ENCODE results near the gene NELFE.
"Not testable (repeated sequence)": the region's sequence is repeated elsewhere in the genome, so short reads cannot be mapped to it uniquely, and the experiment has no call there.

The NELFE gene

GRCh38 chr6:31958741-31959739, at the start of gene NELFE, which contains the start of gene SKIC2:
Gene NELFE (minus strand): TSS chr6:31958971. CDS start chr6:31958446, 525 bp downstream.
Gene SKIC2 (plus strand): TSS chr6:31959175. CDS start chr6:31959193, 18 bp downstream.
- peak; percentile 98 for DNase-seq

- not testable (repeated sequence) for DNase-seq
Observed at GRCh38 chr6:32008037-32008436, 49.3 kb upstream of the NELFE start.

DNA sequence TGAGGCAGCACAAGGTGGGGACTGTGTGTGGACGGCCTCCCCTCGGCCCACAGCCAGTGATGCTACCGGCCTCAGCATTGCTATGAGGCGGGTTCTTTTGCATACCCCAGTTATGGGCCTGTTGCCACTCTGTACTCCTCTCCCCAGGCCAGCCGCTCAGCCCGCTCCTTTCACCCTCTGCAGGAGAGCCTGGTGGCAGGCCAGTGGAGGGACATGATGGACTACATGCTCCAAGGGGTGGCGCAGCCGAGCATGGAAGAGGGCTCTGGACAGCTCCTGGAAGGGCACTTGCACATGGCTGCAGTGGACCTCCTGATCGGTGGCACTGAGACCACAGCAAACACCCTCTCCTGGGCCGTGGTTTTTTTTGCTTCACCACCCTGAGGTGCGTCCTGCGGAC, 48.3 kb upstream of the NELFE start:
- DNase-seq: not testable (repeated sequence)

DNA sequence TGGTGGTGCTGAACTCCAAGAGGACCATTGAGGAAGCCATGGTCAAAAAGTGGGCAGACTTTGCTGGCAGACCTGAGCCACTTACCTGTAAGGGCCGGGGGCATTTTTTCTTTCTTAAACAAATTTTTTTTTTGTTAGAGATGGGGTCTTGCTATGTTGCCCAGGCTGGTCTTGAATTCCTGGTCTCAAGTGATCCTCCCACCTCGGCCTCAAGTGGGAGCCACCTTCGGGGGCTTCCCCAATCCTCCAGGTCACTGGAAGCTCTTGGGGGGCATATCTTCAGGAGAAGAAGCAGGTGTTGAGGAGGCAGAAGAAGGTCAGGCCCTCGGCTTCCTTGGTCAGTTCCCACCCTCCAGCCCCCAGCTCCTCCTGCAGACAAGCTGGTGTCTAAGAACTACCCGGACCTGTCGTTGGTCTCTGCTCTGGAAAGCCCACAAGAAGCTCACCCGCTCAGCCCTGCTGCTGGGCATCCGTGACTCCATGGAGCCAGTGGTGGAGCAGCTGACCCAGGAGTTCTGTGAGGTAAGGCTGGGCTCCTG, 47.3 kb upstream of the NELFE start:
- not testable (repeated sequence) for DNase-seq

DNA sequence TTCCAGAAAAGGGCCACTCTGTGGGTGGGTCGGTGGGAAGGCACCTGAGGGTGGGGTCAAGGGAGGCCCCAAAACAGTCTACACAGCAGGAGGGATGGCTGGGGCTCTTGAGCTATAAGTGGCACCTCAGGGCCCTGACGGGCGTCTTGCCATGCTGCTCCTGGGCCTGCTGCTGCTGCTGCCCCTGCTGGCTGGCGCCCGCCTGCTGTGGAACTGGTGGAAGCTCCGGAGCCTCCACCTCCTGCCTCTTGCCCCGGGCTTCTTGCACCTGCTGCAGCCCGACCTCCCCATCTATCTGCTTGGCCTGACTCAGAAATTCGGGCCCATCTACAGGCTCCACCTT, 46.7 kb upstream of the NELFE start:
- DNase-seq: not testable (repeated sequence)

GRCh38 chr6:32004864-32005537, 46.2 kb upstream of the NELFE start:
- DNase-seq: not testable (repeated sequence)

DNA sequence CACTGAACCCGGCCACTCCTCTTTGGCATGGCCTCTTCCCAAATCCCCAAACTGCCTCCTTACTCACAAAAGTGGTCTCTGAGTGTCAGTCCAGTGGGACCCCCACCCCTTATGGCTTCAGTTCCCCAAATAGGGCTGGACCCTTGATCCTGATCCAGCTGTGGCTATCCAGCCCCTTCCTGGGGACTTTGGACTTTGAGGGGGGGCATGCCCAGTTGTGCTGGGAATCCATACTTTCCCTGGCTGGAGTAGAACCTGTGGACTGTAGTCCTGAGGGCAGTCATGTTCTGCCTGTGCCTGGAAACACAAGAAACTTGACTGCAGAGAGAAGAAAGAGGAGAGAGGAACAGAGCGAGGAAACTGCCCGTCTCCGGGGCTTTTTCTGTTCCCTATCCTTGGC, 45.6 kb upstream of the NELFE start:
- DNase-seq: not testable (repeated sequence)

DNA sequence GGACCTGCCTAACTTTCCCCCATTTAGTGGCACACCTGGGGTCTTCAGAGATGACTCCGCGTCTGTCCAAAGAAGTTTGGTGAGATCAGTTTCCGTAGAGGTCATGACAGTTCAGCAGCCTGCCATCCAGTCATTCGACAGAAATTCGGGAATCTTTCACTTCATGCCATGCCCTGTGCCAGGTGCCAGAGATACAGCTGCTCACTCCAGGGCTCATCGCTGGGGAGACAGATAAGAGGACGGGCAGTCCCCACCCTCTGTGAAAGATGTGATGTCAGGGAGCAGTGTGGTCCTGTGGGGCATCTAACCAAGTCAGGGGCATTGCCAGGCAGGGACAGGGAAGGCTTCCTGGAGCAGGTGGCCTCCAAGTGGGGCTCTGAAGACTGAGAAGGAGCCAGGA, 44.5 kb upstream of the NELFE start:
- not testable (repeated sequence) for DNase-seq

- DNase-seq: not testable (repeated sequence)
Observed at GRCh38 chr6:32002546-32003268, 43.9 kb upstream of the NELFE start.

GRCh38 chr6:31996385-31996784, 37.6 kb upstream of the NELFE start:
- DNase-seq: not testable (repeated sequence)

GRCh38 chr6:31994421-31994820, 35.6 kb upstream of the NELFE start:
- not testable (repeated sequence) for DNase-seq

- not testable (repeated sequence) for DNase-seq
Observed at GRCh38 chr6:31989363-31989762, 30.6 kb upstream of the NELFE start.

DNA sequence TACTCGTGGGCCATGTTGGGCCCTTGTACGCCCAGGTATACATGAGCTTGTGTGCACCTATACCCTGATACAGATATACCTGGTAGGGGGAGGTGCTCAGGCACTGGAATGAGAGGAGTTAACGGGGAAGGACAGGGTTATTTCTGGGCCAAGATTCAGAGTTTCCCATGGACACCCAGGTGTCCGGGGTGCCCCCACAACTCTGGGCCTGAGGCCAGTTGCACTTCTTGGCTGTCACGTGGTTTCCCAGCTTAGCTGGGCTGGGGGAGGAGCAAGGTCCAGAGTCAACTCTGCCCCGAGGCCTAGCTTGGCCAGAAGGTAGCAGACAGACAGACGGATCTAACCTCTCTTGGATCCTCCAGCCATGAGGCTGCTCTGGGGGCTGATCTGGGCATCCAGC, 23.0 kb upstream of the NELFE start, which contains the start of gene C4A:
C4A (plus strand) TSS at position 314 of the 400 bp plus-strand sequence; CDS start at position 365, 51 bp downstream.
- not testable (repeated sequence) for DNase-seq

- not testable (repeated sequence) for DNase-seq
Observed at GRCh38 chr6:31980998-31981397, 22.2 kb upstream of the NELFE start.

- DNase-seq: not testable (repeated sequence)
Observed at GRCh38 chr6:31980195-31980876, 21.6 kb upstream of the NELFE start.

- no peak for DNase-seq
Observed at GRCh38 chr6:31979238-31979898, 20.6 kb upstream of the NELFE start.

GRCh38 chr6:31978831-31979230, 20.1 kb upstream of the NELFE start:
- DNase-seq: no peak

GRCh38 chr6:31977816-31978431, 19.2 kb upstream of the NELFE start:
- DNase-seq: no peak

- DNase-seq: not testable (repeated sequence)
Observed at GRCh38 chr6:31976065-31976464, 17.3 kb upstream of the NELFE start.

DNA sequence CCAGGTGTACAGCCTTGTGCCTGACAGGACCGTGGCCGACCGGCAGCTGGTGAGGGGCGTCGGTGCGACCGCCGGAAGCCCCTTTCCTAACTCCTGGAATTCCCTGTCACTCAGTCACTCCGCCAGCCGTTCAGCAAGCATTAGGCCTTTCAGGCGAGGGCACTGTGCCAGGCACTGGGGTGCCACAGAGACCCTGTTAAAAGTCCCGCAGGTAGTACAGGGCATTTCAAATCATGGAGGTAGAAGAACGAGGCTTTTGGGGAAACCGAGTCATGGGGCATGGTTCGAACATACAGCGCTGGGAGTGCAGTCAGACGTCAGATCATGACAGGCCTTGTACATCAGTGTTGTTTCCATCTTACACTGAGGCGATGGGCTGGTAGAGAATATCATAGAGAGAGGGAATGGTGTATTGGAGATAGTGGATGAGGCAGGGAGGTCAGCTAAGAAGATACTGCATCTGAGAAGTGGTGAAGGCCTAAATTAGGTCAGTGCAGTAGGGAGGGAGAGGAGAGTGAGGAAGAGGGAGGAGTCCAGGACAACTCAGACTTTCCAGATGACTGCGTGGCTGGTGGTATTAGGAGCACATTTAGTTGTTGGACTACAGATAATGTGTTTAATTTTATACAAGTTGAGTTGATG, 14.1 kb upstream of the NELFE start:
- DNase-seq: no peak
